ENCODE data around the gene OR5AU1.
"Not testable (repeated sequence)": the region's sequence is repeated elsewhere in the genome, so short reads cannot be mapped to it uniquely, and the experiment has no call there.

The OR5AU1 gene

GRCh38 chr14:21169573-21169972 lies 13.7 kb upstream of the OR5AU1 start:
- DNase-seq: no peak

- no peak for DNase-seq
Observed at GRCh38 chr14:21168055-21168454, 12.2 kb upstream of the OR5AU1 start.

GRCh38 chr14:21165670-21166069 lies 9.8 kb upstream of the OR5AU1 start:
- DNase-seq: not testable (repeated sequence)

- DNase-seq: not testable (repeated sequence)
Observed at GRCh38 chr14:21165002-21165605, 9.2 kb upstream of the OR5AU1 start.

GRCh38 chr14:21163871-21164291 lies 8.0 kb upstream of the OR5AU1 start:
- DNase-seq: no peak

- no peak for DNase-seq
Observed at GRCh38 chr14:21162081-21162480, 6.2 kb upstream of the OR5AU1 start.

GRCh38 chr14:21160061-21160610 lies 4.3 kb upstream of the OR5AU1 start:
- no peak for DNase-seq

- DNase-seq: peak; percentile 24
Observed at GRCh38 chr14:21158175-21158574, 2.3 kb upstream of the OR5AU1 start.

- DNase-seq: no peak
Observed at GRCh38 chr14:21149641-21150367, 6.1 kb downstream of the OR5AU1 start.

GRCh38 chr14:21145437-21145836 lies 10.4 kb downstream of the OR5AU1 start:
- no peak for DNase-seq

GRCh38 chr14:21142357-21142756 lies 13.5 kb downstream of the OR5AU1 start:
- no peak for DNase-seq

- no peak for DNase-seq
Observed at GRCh38 chr14:21136024-21136423, 19.8 kb downstream of the OR5AU1 start.

GRCh38 chr14:21133901-21134300 lies 22.0 kb downstream of the OR5AU1 start:
- peak; percentile 13 for DNase-seq

GRCh38 chr14:21123429-21123828 lies 32.4 kb downstream of the OR5AU1 start:
- no peak for DNase-seq

GRCh38 chr14:21121122-21121521 lies 34.7 kb downstream of the OR5AU1 start:
- no peak for DNase-seq

- no peak for DNase-seq
Observed at GRCh38 chr14:21120686-21121085, 35.2 kb downstream of the OR5AU1 start.

- DNase-seq: no peak
Observed at GRCh38 chr14:21118933-21119332, 36.9 kb downstream of the OR5AU1 start.

GRCh38 chr14:21113369-21113768 lies 42.5 kb downstream of the OR5AU1 start:
- no peak for DNase-seq

- DNase-seq: no peak
Observed at GRCh38 chr14:21112255-21112654, 43.6 kb downstream of the OR5AU1 start.

GRCh38 chr14:21109377-21110138 lies 46.3 kb downstream of the OR5AU1 start:
- DNase-seq: peak; percentile 12

- DNase-seq: no peak
Observed at GRCh38 chr14:21108791-21109190, 47.1 kb downstream of the OR5AU1 start.

- peak; percentile 44 for DNase-seq
Observed at GRCh38 chr14:21107283-21107800, 48.5 kb downstream of the OR5AU1 start.

Data from NCI-H226 (cell line).